WTC11 (cell line): Measurements from ENCODE around the gene GABARAPL1.

ENCODE experiments used
- JAZF1 ChIP-seq: fragments of 250-450 bp; sonication (Bioruptor Pico); IDR thresholded peaks from 2 replicates; pipeline ENCODE4 v1.9.0; 2021; ENCODE audit warnings: moderate library complexity, mild to moderate bottlenecking, inconsistent platforms
- NR2C2 ChIP-seq: sonication (generic); formaldehyde crosslinking; IDR thresholded peaks from 2 replicates; pipeline ENCODE4 v1.8.0; 2022; ENCODE audit warnings: mild to moderate bottlenecking, missing genetic modification reagents

GRCh38 chr12:10220398-10221077, 7.9 kb downstream of the GABARAPL1 start:
- TF ChIP-seq NR2C2 (CRISPR knock-in tag) (no peak), JAZF1 (CRISPR knock-in tag) (no peak)
